Stomach (tissue), 4 donors: Measurements from ENCODE around the gene ITPA.

Experiments used
- POLR2A ChIP-seq, 4 donors: fragments of 450-650 bp; IDR thresholded peaks; one replicate each; pipeline ENCODE4 v1.6.1; 2016; ENCODE audit warnings: antibody characterized with exemption in 4 of 4, control low read depth in 2 of 4, mild to moderate bottlenecking in 1 of 4, moderate library complexity in 1 of 4
- TF ChIP-seq, protein P1 (sequence below), 7 experiments: fragments of 450-650 bp in 4 of 7; fragments of 200-600 bp in 3 of 7; sonication (generic) in 3 of 7; IDR thresholded peaks; one replicate each; pipeline ENCODE4 v1.5.1; 2016 to 2019; ENCODE audit warnings: antibody characterized with exemption in 7 of 7, control low read depth in 2 of 7, mild to moderate bottlenecking in 1 of 7

DNA sequence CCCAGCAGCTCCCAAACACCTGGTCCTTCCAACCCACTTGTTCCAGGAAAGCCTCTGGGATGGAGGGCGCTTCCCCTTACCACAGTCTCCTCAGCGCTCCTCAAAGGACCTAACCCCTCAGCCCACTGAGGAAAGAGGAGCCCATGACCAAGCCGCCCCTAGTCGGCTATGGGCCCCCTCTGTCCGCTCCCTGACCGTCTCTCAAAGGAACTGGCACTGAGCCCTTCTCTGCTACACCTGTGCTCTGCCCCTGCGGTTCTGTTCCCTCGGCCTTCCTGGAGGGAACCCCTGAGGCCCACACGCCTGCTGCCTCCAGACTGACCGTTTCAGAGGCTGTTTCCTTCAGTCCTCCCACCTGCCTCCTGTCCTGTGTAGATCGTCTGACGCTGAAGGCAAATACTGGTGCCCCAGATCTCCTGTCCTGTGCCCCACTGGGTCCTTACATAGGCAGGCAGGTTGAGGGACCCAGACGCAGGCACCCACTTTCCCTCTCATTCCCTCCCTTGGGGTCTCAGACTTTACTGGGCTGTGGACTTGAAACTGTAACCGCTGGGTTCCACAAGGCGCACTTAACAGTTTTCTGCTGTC lies 31.6 kb downstream of the ITPA start:
- TF ChIP-seq, protein P1, sequence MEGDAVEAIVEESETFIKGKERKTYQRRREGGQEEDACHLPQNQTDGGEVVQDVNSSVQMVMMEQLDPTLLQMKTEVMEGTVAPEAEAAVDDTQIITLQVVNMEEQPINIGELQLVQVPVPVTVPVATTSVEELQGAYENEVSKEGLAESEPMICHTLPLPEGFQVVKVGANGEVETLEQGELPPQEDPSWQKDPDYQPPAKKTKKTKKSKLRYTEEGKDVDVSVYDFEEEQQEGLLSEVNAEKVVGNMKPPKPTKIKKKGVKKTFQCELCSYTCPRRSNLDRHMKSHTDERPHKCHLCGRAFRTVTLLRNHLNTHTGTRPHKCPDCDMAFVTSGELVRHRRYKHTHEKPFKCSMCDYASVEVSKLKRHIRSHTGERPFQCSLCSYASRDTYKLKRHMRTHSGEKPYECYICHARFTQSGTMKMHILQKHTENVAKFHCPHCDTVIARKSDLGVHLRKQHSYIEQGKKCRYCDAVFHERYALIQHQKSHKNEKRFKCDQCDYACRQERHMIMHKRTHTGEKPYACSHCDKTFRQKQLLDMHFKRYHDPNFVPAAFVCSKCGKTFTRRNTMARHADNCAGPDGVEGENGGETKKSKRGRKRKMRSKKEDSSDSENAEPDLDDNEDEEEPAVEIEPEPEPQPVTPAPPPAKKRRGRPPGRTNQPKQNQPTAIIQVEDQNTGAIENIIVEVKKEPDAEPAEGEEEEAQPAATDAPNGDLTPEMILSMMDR (IDR thresholded peaks at IDR 0.05), result no peak
- no peak for TF ChIP-seq POLR2A (IDR thresholded peaks at IDR 0.05)
